ENCODE measurements around the gene TTYH2.

- TF ChIP-seq POLR2A (IDR thresholded peaks at IDR 0.05) (no peak), CTCF (IDR thresholded peaks at IDR 0.05) (no peak)
Observed at GRCh38 chr17:74211141-74211911, 2.0 kb upstream of the TTYH2 start.
